ENCODE data around the gene ULBP1.

The ULBP1 gene

GRCh38 chr6:149931501-149931900 lies 32.2 kb upstream of the ULBP1 start:
- no peak for TF ChIP-seq CTCF (IDR thresholded peaks at IDR 0.05)

- no peak for TF ChIP-seq CTCF (IDR thresholded peaks at IDR 0.05)
Observed at GRCh38 chr6:149933036-149933435, 30.7 kb upstream of the ULBP1 start.

GRCh38 chr6:149933461-149933860 lies 30.3 kb upstream of the ULBP1 start:
- no peak for TF ChIP-seq CTCF (IDR thresholded peaks at IDR 0.05)

GRCh38 chr6:149934249-149935156 lies 29.2 kb upstream of the ULBP1 start:
- TF ChIP-seq CTCF (IDR thresholded peaks at IDR 0.05): peak; percentile 76

GRCh38 chr6:149935246-149935645 lies 28.5 kb upstream of the ULBP1 start:
- TF ChIP-seq CTCF (IDR thresholded peaks at IDR 0.05): no peak

GRCh38 chr6:149935668-149936067 lies 28.1 kb upstream of the ULBP1 start:
- no peak for TF ChIP-seq CTCF (IDR thresholded peaks at IDR 0.05)

GRCh38 chr6:149936743-149937142 lies 27.0 kb upstream of the ULBP1 start:
- TF ChIP-seq CTCF (IDR thresholded peaks at IDR 0.05): no peak

Measured in LNCAP (cell line).